HCT116 (cell line): ENCODE results near the gene IRGM. TPM values are rescaled to one million over a fixed set of nuclear protein-coding genes. Genes with fewer than 3 reads are reported as not detected.
"Not testable (repeated sequence)": the region's sequence is repeated elsewhere in the genome, so short reads cannot be mapped to it uniquely, and the experiment has no call there.

ENCODE experiments used
- ATAC-seq: fragments of 200-7000 bp; cut with Tn5 transposase; 2 replicates; pipeline ENCODE4 v1.9.1; 2020; ENCODE audit warnings: mild to moderate bottlenecking, moderate library complexity
- BruUV-seq: library from RNA; stranded (reverse); fragments of 400-500 nt; replicated peaks from 2 replicates; lab custom pipeline; 2021; lab: Mats Ljungman, UMichigan
- CTCF ChIA-PET: fragments of 300-600 bp; sonication (Branson Sonifier 250); formaldehyde crosslinking; loops from one replicate; lab custom pipeline; 2021; ENCODE audit warnings: antibody characterized with exemption; lab: Charles Lee
- POLR2A ChIA-PET: fragments of 300-600, 350-600 bp; sonication (Branson Sonifier 250); formaldehyde crosslinking; loops from one replicate; lab custom pipeline; 2021; ENCODE audit warnings: antibody characterized with exemption; lab: Charles Lee
- RAD21 ChIA-PET, 2 experiments: fragments of 300-600 bp; sonication (Branson Sonifier 250); formaldehyde crosslinking; loops; one replicate each; lab custom pipeline; 2023; ENCODE audit warnings: low total read pairs in 2 of 2; ENCODE audit not compliant: uncharacterized antibody in 2 of 2, unreplicated experiment in 2 of 2, low non-redundant PET in 1 of 2; lab: Charles Lee
- DNase-seq: peaks from one replicate; pipeline ENCODE4 v3.0.0-alpha.2; 2010; ENCODE audit warnings: low read depth, low spot score
- H2AFZ ChIP-seq: fragments of 200-600 bp; shearing (Covaris generic), sonication (generic); 2 replicates; pipeline ENCODE4 v1.6.1; 2017; ENCODE audit warnings: low read depth, mixed run types, mixed read lengths, antibody characterized with exemption, low read length; ENCODE audit not compliant: poor library complexity, severe bottlenecking
- H3K27ac ChIP-seq: 2 replicates; pipeline ENCODE4 v1.5.1; 2012; ENCODE audit warnings: low read depth, low read length
- H3K27me3 ChIP-seq: fragments of 200-600 bp; sonication (generic); 2 replicates; pipeline ENCODE4 v1.6.1; 2016; ENCODE audit warnings: mixed run types, low read length, mixed read lengths; ENCODE audit not compliant: insufficient read depth
- H3K36me3 ChIP-seq, 2 experiments: fragments of 200-500 bp in 1 of 2; fragments of 200-600 bp in 1 of 2; sonication (Bioruptor generic) in 1 of 2; sonication (generic) in 1 of 2; 2 replicates each; pipeline versions ENCODE4 v1.5.1 to v1.6.1; 2014 to 2016; ENCODE audit warnings: low read length in 2 of 2, inconsistent platforms in 1 of 2, mixed read lengths in 1 of 2, mixed run types in 1 of 2; ENCODE audit not compliant: insufficient read depth in 2 of 2, control insufficient read depth in 1 of 2
- H3K4me1 ChIP-seq, 2 experiments: fragments of 200-600 bp in 1 of 2; sonication (generic) in 1 of 2; 2 replicates each; pipeline versions ENCODE4 v1.5.1 to v1.6.1; 2012 to 2017; ENCODE audit warnings: low read length in 2 of 2, inconsistent platforms in 1 of 2, mild to moderate bottlenecking in 1 of 2, mixed read lengths in 1 of 2, mixed run types in 1 of 2, moderate library complexity in 1 of 2; ENCODE audit not compliant: insufficient read depth in 2 of 2, control insufficient read depth in 1 of 2
- H3K4me2 ChIP-seq: fragments of 200-600 bp; sonication (generic); 2 replicates; pipeline ENCODE4 v1.6.1; 2017; ENCODE audit warnings: mixed run types, low read length, mixed read lengths
- H3K4me3 ChIP-seq, 2 experiments: fragments of 200-600 bp in 1 of 2; sonication (generic) in 1 of 2; replicated peaks in 1 of 2; 2 replicates each; pipeline ENCODE4 v1.5.1; 2011 to 2016; ENCODE audit warnings: low read length in 2 of 2, control low read depth in 1 of 2, low read depth in 1 of 2, mild to moderate bottlenecking in 1 of 2, mixed read lengths in 1 of 2, mixed run types in 1 of 2
- H3K79me2 ChIP-seq: fragments of 200-600 bp; sonication (generic); 2 replicates; pipeline ENCODE4 v1.6.1; 2017; ENCODE audit warnings: mild to moderate bottlenecking, mixed run types, low read length, moderate library complexity, mixed read lengths; ENCODE audit not compliant: insufficient read depth
- H3K9ac ChIP-seq: fragments of 200-600 bp; sonication (generic); 2 replicates; pipeline ENCODE4 v1.6.1; 2016; ENCODE audit warnings: low read length, mixed read lengths
- H3K9me2 ChIP-seq: fragments of 200-600 bp; sonication (generic), shearing (Covaris generic); 2 replicates; pipeline ENCODE4 v1.6.1; 2017; ENCODE audit warnings: mixed run types, mild to moderate bottlenecking, moderate library complexity; ENCODE audit not compliant: insufficient read depth
- H3K9me3 ChIP-seq, 2 experiments: fragments of 200-500 bp in 1 of 2; fragments of 200-600 bp in 1 of 2; sonication (Bioruptor generic) in 1 of 2; sonication (generic) in 1 of 2; 2 replicates each; pipeline ENCODE4 v1.6.1; 2014 to 2017; ENCODE audit warnings: low read length in 2 of 2, mixed read lengths in 2 of 2, inconsistent platforms in 1 of 2, low read depth in 1 of 2, mild to moderate bottlenecking in 1 of 2, mixed run types in 1 of 2, moderate library complexity in 1 of 2; ENCODE audit not compliant: control insufficient read depth in 1 of 2, insufficient read depth in 1 of 2
- H4K20me1 ChIP-seq: fragments of 200-600 bp; sonication (generic), shearing (Covaris generic); 2 replicates; pipeline ENCODE4 v1.6.1; 2017; ENCODE audit warnings: mixed run types, mild to moderate bottlenecking, moderate library complexity; ENCODE audit not compliant: insufficient read depth
- CEBPB ChIP-seq: IDR thresholded peaks from 2 replicates; pipeline ENCODE4 v1.6.1; 2012; ENCODE audit warnings: low read depth
- EZH2 ChIP-seq: fragments of 200-600 bp; sonication (generic); IDR thresholded peaks from 2 replicates; pipeline ENCODE4 v1.6.1; 2017; ENCODE audit warnings: antibody characterized with exemption, mixed run types
- EZH2phosphoT487 ChIP-seq: fragments of 200-600 bp; IDR thresholded peaks from 2 replicates; pipeline ENCODE4 v1.6.1; 2018; ENCODE audit warnings: antibody characterized with exemption, borderline replicate concordance
- JUND ChIP-seq: IDR thresholded peaks from 2 replicates; pipeline ENCODE4 v1.6.1; 2012
- POLR2AphosphoS5 ChIP-seq: IDR thresholded peaks from 2 replicates; pipeline ENCODE4 v1.6.1; 2011; ENCODE audit warnings: mild to moderate bottlenecking, low read depth, low read length, moderate library complexity
- SP1 ChIP-seq: IDR thresholded peaks from 2 replicates; pipeline ENCODE4 v1.6.1; 2012; ENCODE audit warnings: low read depth
- intact Hi-C: fragments of 100-400 bp; cut with micrococcal nuclease; formaldehyde crosslinking; loops from 2 replicates; pipeline ENCODE4 v1.10.0; 2022
- total RNA-seq: library from RNA; stranded (reverse); gene quantifications from one replicate; pipeline ENCODE4 v1.2.1, GENCODE V29; 2021; ENCODE audit not compliant: unreplicated experiment

IRGM gene
- total RNA-seq, 1 experiment from 2014 or later, result not detected

- ATAC-seq, result no peak
- no peak for TF ChIP-seq EZH2
- H3K9me2 ChIP-seq, result no peaks in the 10 kb centered on the region
- H4K20me1 ChIP-seq, result no peaks in the 10 kb centered on the region
- no peaks in the 10 kb centered on the region for H3K9me3 ChIP-seq
- no peaks in the 10 kb centered on the region for H3K36me3 ChIP-seq
- no peak overlapping the region for H3K4me2 ChIP-seq
- ChIA-PET RAD21 (no interaction called here), POLR2A (no interaction called here), CTCF (no interaction called here)
- no TSS peak for BruUV-seq
- H3K4me1 ChIP-seq, result peaks cover 0 to 4% of the 10 kb centered on the region in 2 experiments; a peak in 2 of 4 replicates
- no peak overlapping the region for H3K9ac ChIP-seq
- no peak overlapping the region for H3K4me3 ChIP-seq
- no peak overlapping the region for H2AFZ ChIP-seq
- no peak overlapping the region for H3K27ac ChIP-seq
- intact Hi-C loops, result no loop called here
- DNase-seq, result no peak
- no peaks in the 10 kb centered on the region for H3K79me2 ChIP-seq
- no peaks in the 10 kb centered on the region for H3K27me3 ChIP-seq
Measured at GRCh38 chr5:150851039-150851438, 4.7 kb downstream of the IRGM start.

GRCh38 chr5:150853561-150853960 lies 7.2 kb downstream of the IRGM start:
- CTCF ChIA-PET, result no interaction called here
- Histone ChIP-seq H3K4me3 (no peak overlapping the region), H3K4me1 (no peaks in the 10 kb centered on the region), H3K79me2 (no peaks in the 10 kb centered on the region), H3K27ac (no peak overlapping the region), H3K9me3 (no peaks in the 10 kb centered on the region), H3K27me3 (no peaks in the 10 kb centered on the region), H3K9me2 (no peaks in the 10 kb centered on the region), H3K9ac (no peak overlapping the region), H4K20me1 (no peaks in the 10 kb centered on the region)
- ATAC-seq (no peak), DNase-seq (no peak)
- intact Hi-C loops, result no loop called here
- BruUV-seq, result no TSS peak
- RAD21 ChIA-PET, result no interaction called here
- TF ChIP-seq SP1 (no peak), EZH2phosphoT487 (no peak), JUND (no peak), CEBPB (no peak), POLR2AphosphoS5 (no peak)
- TF ChIP-seq, all 23 proteins: peak for 0
- Histone ChIP-seq H2AFZ (no peak overlapping the region), H3K36me3 (no peaks in the 10 kb centered on the region), H3K4me2 (no peak overlapping the region)
- POLR2A ChIA-PET, result no interaction called here

GRCh38 chr5:150856700-150857099 lies 10.4 kb downstream of the IRGM start:
- H3K27ac ChIP-seq, ATAC-seq, RAD21 ChIA-PET, H3K4me2 ChIP-seq, H4K20me1 ChIP-seq, H3K36me3 ChIP-seq, intact Hi-C loops, H3K79me2 ChIP-seq, H3K4me1 ChIP-seq, H2AFZ ChIP-seq, DNase-seq, CTCF ChIA-PET, H3K9me2 ChIP-seq, BruUV-seq, POLR2A ChIA-PET, H3K4me3 ChIP-seq, H3K27me3 ChIP-seq, H3K9me3 ChIP-seq, H3K9ac ChIP-seq: not testable (repeated sequence)
